Coronary artery (tissue), 2 donors: ENCODE data around the gene MYLK3.

Experiments
- DNase-seq: peaks from one replicate; pipeline ENCODE4 v3.0.0-alpha.2; 2017; ENCODE audit warnings: low spot score
- H3K27ac ChIP-seq, 2 donors: fragments of 200-600 bp; sonication (generic); one replicate each; pipeline ENCODE4 v1.5.1; 2016 to 2019
- H3K4me3 ChIP-seq: fragments of 200-600 bp; sonication (generic); 2 replicates; pipeline ENCODE4 v1.5.1; 2016; ENCODE audit warnings: mild to moderate bottlenecking, moderate library complexity
- CTCF ChIP-seq: fragments of 200-600 bp; sonication (generic); IDR thresholded peaks from one replicate; pipeline ENCODE4 v1.5.1; 2019; ENCODE audit warnings: antibody characterized with exemption

The MYLK3 gene

DNA sequence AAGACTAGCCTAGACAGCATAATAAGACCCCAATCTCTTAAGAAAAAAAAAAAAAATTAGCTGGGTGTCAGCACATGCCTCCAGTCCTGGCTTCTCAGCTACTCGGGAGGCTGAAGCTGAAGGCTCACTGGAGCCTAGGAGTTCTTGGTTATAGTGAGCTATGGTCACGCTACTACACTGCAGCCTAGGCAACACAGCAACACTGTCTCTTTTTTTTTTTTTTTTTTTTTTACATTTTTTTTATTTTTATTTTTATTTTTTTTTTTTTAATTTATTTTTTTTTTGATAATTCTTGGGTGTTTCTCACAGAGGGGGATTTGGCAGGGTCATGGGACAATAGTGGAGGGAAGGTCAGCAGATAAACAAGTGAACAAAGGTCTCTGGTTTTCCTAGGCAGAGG, 54.5 kb downstream of the MYLK3 start:
- H3K4me3 ChIP-seq, result no peak overlapping the region
- no peak overlapping the region for H3K27ac ChIP-seq
- no peak for DNase-seq
- no peak for TF ChIP-seq CTCF

GRCh38 chr16:46691726-46692125, 56.4 kb downstream of the MYLK3 start:
- Histone ChIP-seq H3K27ac (no peak overlapping the region), H3K4me3 (no peak overlapping the region)
- no peak for TF ChIP-seq CTCF
- DNase-seq, result no peak

DNA sequence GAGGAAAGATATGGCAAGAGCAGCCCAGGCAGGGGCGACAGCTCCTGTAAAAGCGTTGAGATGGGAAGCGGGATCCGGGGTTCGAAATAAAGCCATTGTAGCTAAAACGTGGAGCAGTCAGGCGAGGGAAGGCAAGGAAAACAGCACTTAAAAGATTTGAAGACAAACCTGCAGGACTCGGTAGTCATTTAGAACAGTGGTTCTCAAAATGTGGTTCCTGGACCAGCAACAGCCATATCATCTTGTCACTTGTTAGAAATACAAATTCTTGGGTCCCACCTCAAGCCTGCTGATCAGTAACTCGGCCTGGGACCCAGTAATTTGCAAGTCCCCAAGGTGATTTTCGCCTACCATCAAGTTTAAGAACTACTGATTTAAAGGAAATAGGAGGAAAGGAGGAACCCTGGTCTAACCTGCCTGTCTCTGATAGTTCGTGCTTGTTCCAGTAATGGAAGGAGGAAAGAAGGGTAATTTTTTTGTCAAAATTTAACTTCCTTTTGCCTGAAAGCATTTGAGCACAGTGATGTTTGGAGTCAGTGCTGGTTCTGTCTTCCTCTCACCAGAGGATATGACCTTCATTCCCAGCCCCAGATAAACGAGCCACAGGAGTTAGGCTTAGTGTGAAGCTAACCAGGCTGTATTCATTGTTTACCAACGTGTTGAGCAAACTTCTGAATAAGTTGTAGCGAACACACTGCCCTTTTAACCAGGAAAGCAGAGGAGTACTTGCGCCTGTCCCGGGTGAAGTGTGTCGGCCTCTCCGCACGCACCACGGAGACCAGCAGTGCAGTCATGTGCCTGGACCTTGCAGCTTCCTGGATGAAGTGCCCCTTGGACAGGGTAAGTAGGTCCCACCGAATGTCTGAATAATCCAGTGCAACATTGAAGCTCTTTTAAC, 57.6 kb downstream of the MYLK3 start:
- H3K27ac ChIP-seq, result no peak overlapping the region
- H3K4me3 ChIP-seq, result peak overlapping the region; percentile 98
- no peak for DNase-seq
- no peak for TF ChIP-seq CTCF

GRCh38 chr16:46689365-46690280, 58.5 kb downstream of the MYLK3 start, which contains the start of gene ORC6:
ORC6 (plus strand) TSS chr16:46689659; CDS start chr16:46689706, 47 bp downstream.
- peak within 1 kb of the TSS; percentile 98 for H3K4me3 ChIP-seq

GRCh38 chr16:46688654-46689364, 59.3 kb downstream of the MYLK3 start, which contains the start of gene VPS35:
VPS35 (minus strand) TSS chr16:46689178; CDS start chr16:46689133, 45 bp downstream.
- H3K4me3 ChIP-seq, result peak within 1 kb of the TSS; percentile 98
- H3K27ac ChIP-seq, result peak within 1 kb of the TSS; percentile 73 to 96
- no peak for TF ChIP-seq CTCF
- DNase-seq, result peak; percentile 100

More at GRCh38 chr16:46689365-46690280, 58.5 kb downstream of the MYLK3 start, which contains the start of gene ORC6:
- no peak for TF ChIP-seq CTCF
- DNase-seq, result peak; percentile 98
- H3K27ac ChIP-seq, result peak within 1 kb of the TSS; percentile 73 to 96

DNA sequence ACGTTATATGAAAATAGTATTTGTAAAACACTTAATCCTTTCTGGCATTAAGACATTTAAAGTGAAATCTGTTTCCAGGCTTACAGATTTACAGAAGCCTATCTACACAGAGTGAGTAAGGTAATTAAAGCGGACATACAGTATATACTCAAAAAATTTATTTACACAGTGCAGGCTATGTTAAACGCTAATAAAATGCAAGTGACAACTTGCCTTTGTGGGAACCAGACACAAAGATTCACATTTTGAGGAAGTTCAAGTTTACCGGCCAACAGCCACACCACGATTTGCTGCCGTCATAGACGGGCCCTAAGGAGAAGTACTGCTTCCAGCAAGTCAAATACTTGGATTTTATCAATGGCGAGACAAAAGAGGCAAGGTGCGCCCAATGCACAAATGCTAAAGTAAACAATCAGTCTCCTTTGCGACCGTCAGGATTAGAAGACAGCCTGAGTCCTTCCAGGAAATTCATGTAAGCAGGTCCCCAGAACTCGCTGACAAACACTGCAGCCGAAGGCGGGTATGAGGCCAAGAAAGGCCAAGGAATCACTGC, 60.0 kb downstream of the MYLK3 start:
- TF ChIP-seq CTCF, result no peak
- H3K27ac ChIP-seq, result peak overlapping the region; percentile 73 to 96
- DNase-seq, result no peak
- peak overlapping the region; percentile 98 for H3K4me3 ChIP-seq
